Tibial nerve (tissue), 4 donors: ENCODE data around the gene CGNL1.

Experiments used
- EP300 ChIP-seq, 2 donors: sonication (generic); formaldehyde crosslinking; IDR thresholded peaks; one replicate each; pipeline ENCODE4 v1.6.1; 2017; ENCODE audit warnings: antibody characterized with exemption in 2 of 2, mild to moderate bottlenecking in 1 of 2
- POLR2A ChIP-seq, 2 donors: fragments of 450-650 bp; IDR thresholded peaks; one replicate each; pipeline ENCODE4 v1.6.1; 2017; ENCODE audit warnings: antibody characterized with exemption in 2 of 2, mild to moderate bottlenecking in 2 of 2, moderate library complexity in 2 of 2
- TF ChIP-seq, protein P1 (sequence below), 5 experiments: fragments of 200-600 bp in 3 of 5; fragments of 450-650 bp in 2 of 5; sonication (generic) in 3 of 5; IDR thresholded peaks; one replicate each; pipeline ENCODE4 v1.5.1; 2016 to 2019; ENCODE audit warnings: antibody characterized with exemption in 5 of 5, mild to moderate bottlenecking in 3 of 5, moderate library complexity in 2 of 5

DNA sequence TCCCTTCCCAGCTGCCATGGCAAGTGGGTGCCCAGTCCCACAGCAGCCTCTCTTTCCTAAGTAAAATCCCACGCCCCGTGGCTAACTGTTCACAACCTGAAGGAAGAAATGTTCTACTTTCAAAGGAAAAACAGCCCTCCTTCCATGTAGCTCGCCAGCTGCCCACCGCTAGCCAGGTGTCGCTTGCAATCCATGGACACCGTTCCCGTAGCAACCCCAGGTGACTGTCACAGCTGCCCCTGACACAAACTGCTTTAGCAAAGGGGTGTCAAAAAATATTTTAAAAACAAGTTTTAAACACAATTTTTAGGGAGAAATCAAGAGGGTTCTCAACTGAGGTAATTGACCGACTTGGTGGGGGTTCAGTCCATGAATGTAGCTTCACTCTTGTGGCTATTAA lies 21.0 kb upstream of the CGNL1 start:
- TF ChIP-seq POLR2A (IDR thresholded peaks at IDR 0.05) (no peak), EP300 (IDR thresholded peaks at IDR 0.05) (no peak)
- TF ChIP-seq, protein P1, sequence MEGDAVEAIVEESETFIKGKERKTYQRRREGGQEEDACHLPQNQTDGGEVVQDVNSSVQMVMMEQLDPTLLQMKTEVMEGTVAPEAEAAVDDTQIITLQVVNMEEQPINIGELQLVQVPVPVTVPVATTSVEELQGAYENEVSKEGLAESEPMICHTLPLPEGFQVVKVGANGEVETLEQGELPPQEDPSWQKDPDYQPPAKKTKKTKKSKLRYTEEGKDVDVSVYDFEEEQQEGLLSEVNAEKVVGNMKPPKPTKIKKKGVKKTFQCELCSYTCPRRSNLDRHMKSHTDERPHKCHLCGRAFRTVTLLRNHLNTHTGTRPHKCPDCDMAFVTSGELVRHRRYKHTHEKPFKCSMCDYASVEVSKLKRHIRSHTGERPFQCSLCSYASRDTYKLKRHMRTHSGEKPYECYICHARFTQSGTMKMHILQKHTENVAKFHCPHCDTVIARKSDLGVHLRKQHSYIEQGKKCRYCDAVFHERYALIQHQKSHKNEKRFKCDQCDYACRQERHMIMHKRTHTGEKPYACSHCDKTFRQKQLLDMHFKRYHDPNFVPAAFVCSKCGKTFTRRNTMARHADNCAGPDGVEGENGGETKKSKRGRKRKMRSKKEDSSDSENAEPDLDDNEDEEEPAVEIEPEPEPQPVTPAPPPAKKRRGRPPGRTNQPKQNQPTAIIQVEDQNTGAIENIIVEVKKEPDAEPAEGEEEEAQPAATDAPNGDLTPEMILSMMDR (IDR thresholded peaks at IDR 0.05), result no peak
